ENCODE results near the gene KAZN.

DNA sequence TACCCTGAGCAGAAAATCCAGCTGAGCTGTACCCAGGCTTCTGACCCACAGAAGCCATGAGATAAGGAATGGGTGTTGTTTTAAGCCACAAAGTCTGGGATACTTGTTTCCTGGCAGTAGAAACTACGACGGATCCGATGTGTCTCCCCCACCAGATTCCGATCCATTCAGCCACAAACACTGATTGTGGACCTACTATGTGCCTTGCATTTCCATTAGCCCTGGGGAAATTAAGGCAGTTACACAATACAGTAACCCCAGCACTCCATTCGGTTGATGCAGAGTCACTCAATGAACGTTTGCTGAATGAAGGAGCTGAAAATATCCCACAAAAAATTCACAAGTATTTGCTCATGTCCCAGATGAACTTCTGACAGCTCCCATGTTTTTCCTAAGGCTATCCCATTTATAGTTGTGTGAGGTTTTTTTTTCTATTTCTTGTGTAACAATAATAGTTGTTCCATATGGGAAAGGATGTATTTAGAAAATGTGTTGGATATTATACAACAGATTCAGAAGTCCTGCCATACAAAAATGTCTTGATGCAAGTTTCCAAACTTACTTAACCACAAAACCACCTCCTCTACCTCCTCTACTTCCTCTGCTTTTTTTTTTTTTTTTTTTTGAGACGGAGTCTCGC is 29.6 kb upstream of the KAZN start:
- TF ChIP-seq EP300 (IDR thresholded peaks at IDR 0.05) (no peak), POLR2A (IDR thresholded peaks at IDR 0.05) (no peak)
- TF ChIP-seq, protein P1, sequence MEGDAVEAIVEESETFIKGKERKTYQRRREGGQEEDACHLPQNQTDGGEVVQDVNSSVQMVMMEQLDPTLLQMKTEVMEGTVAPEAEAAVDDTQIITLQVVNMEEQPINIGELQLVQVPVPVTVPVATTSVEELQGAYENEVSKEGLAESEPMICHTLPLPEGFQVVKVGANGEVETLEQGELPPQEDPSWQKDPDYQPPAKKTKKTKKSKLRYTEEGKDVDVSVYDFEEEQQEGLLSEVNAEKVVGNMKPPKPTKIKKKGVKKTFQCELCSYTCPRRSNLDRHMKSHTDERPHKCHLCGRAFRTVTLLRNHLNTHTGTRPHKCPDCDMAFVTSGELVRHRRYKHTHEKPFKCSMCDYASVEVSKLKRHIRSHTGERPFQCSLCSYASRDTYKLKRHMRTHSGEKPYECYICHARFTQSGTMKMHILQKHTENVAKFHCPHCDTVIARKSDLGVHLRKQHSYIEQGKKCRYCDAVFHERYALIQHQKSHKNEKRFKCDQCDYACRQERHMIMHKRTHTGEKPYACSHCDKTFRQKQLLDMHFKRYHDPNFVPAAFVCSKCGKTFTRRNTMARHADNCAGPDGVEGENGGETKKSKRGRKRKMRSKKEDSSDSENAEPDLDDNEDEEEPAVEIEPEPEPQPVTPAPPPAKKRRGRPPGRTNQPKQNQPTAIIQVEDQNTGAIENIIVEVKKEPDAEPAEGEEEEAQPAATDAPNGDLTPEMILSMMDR (IDR thresholded peaks at IDR 0.05) = no peak
